Dedifferentiated amniotic fluid mesenchymal stem cell (primary cell): Measurements from ENCODE around the gene INTS3.
A peak's percentile ranks its signal among the peaks of the same experiment; 100 is the strongest.

Experiments used
- DNase-seq: peaks from one replicate; pipeline ENCODE4 v3.0.0-alpha.2; 2016; ENCODE audit errors: extremely low spot score

Gene INTS3

DNA sequence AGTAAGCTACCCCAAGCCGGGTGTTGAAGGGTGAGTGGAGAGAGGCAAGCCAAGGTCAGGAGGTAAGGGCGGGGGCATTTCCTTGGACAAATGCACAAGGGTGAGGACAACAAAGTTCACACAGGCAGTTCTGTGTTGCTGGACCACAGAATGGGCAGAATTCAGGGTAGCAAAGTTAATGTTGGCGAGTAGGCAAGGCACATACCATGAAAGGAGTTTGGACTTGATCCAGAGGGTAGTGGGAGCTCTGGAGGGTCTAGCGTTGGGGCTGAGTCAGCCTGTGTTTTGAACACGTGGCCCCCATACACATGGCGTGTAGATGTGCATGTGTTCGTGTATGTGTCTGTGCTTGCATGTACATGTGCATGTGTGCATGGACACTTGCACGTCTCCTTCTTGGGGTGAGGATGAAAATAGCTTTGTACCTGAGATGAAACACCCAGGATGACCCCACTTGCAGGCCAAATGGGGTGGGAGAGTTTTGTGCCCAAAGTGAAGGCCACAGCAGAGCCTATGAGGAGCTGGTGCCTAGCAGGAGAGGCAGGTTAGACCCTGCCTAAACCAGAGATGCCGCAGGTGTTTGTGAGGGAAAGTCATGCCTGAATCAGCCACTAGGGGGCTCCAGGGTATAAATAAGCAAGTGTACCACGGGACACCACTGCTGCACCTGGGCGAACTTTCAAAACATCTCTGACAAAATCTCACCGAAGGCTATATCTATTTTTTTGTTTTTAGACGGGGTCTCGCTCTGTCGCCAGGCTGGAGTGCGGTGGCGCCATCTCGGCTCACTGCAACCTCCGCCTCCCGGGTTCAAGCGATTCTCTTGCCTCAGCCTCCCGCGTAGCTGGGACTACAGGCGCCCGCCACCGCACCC lies 69.2 kb downstream of the INTS3 start:
- DNase-seq, result peak; percentile 33

DNA sequence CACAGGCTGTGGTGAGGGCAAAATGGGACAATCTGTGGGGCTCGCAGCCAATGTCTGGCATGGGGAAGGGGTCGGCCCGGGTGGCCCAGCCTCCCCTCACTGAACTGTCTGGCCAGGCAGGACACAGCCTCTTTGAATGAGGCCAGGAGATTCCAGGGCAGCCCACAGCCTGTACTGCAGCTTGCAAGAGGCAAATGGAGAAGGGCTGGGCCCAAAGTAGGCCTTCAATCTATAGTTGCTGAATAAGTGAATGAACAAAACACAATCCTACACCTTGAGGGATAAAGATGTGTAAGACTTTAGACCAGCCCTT lies 70.6 kb downstream of the INTS3 start:
- DNase-seq, result no peak

DNA sequence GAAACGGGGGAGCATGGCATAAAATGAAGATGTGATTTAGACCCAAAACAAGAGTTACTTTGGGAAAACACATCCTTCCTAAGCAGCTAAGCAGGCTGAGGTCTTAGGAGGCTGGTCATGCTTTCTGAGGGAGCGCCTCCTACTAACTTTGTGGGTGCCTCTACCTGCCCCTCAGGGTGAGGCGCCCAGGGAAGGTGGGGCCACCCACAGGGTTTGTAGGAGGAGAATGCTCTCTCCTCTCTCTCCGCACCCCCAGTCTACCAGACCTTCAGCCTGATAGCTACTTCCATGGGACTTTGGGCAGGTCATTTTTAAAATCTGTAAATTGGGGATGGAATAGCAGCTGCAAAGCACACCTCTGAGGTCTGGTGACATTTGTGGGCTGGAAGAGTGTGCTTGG lies 71.2 kb downstream of the INTS3 start:
- DNase-seq, result no peak

DNA sequence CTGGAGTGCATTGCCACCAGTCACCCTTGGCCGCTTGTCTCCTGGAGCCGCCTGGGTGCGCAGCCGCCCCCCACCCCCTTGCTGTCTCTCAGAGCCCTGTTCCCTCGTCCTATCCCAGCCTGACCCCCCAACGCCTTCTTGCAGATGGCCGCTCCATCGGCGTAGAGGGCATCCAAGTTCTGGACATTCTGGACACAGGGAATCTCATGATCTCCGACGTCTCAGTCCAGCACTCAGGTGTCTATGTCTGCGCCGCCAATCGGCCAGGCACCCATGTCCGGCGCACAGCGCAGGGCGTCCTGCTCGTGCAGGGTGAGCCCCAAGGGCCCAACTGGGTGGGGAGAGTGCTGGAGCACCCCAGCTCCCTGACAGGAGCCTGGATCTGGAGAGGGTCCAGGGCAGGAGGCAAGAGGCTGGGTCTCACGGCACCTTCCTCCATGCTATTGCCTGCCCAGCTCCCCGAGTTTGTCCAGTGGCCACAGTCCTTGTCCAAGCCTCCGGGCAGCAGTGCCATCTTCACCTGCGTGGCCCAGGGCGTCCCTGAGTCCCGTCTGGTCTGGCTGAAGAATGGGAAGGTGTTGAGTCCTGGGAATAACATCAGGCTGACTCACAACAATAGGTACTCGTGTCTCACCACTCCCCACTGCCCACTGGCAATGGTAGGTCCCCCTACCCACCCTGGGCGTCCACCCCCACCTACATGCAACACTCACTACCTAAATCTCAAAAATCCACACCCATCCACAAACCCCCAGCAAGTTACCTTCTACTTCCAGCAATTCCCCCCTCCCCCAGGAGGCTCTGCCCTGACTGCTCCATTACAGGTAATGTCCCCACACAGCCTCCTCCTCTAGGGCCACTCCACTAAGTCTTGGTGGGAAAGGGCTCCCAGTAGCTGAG lies 72.0 kb downstream of the INTS3 start:
- no peak for DNase-seq

DNA sequence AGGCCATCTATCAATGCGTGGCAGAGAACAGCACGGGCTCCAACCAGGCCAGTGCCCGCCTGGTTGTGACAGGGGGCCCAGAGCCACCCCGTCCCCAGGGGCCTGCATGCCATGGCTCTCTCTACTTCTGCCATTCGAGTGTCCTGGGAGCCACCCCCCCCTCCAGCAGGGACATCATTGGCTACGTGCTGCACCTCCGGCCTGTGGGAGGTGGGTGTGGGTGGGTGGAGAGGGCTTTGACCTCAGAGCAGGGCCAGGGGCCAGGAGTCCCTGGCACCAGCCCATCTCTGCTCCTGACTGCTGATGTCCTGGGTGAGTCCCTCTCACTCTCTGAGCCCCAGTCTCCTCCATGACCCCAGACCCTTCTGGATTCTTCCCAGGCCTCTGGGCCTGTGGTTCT lies 72.7 kb downstream of the INTS3 start:
- DNase-seq, result no peak

DNA sequence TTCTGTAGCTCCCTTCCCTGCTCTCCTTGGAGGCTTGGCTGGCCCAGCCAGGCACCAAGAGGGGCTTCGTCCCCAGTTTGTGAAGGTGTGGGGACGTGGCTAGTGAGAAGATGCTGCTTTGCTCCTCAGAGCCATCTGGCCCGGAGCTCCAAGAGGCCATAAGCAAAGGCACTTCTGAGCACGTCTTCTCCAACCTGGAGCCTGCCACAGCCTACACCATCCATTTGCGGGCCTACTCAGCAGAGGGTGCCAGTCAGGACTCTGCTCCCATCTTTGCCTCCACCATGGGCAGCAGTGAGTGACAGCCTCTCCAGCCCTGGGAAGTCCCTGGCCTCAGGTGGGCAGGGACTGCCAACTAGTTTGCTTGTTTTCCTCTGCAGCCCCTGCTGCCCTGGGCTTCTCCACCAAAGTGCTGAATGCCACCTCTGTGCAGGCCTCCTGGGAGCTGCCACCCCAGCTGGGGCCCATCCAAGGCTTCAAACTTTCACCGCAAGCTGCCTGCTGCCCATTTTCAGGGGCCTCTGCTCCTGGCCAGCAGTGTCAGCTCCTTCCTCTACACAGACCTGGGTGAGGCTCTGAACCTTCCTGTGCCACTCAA lies 73.3 kb downstream of the INTS3 start:
- DNase-seq, result no peak

DNA sequence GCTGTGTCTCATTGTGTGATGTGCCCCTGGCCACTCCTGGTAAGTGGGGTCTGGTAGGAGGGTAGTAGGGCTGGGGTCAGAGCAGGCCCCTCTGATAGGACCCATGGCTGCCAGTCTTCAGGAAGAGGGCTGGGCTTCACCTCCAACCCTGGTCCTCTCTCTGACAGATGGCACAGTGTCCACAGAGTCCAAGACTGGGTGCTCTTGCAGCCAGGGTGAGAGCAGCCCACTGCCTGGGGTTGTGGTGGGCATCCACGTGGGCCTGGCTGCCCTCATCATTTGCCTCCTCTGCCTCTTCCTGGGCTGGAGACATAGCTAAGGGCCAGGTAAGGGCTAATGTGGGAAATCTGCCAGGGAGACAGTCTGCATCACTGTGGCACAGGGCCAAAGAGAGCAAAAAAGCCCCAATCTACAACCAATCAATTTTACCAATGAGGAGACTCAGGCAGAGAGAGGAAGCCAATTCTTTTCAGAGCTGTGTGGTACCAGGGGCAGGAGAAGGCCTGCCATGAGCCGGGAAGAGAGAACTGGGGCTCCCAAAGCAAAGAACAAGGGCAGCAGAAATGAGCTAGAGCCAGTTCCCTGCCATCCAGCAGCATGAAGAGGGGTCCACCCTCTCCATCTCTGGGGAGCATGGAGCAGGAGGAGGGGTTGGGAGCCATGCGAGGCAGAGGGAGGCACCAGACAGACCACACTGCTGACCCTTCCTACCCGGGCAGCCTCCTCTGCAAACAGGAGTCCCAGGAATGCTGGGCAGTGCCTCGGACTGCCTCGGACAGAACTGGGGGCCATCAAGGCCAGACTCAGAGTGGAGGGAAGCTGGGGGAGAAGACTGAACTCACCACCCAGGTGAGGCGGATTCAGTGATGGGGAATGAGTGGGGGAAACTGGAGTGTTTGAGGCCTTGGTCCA lies 74.2 kb downstream of the INTS3 start:
- DNase-seq, result no peak

DNA sequence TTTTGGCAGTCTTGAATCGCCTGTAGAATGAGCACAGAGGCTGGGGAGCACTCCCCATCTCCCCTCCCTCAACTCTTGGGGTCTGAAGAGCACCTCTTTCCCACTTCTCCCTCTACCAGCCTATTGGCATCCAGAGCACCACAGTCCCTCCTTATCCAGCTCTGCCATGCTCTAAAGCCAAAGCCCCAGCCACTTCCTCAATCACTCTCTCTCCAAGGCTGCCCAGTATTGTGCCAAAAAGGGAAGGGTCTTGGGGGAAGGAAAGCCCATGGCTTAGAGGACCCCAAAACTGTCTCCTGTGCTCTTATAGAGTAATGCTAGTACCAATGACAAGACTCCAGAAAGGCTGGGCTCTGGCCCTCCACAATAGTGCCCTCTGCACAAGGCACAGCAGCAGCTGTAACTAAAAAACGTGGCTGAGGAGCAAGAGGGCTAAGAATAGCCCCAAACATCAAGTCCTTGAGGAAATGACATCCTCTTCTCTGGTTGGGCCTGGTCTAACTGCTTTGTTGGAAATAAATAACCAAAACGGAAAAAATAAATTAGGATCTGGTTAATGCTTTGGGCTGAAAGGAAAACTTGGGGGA lies 75.7 kb downstream of the INTS3 start:
- DNase-seq, result no peak

DNA sequence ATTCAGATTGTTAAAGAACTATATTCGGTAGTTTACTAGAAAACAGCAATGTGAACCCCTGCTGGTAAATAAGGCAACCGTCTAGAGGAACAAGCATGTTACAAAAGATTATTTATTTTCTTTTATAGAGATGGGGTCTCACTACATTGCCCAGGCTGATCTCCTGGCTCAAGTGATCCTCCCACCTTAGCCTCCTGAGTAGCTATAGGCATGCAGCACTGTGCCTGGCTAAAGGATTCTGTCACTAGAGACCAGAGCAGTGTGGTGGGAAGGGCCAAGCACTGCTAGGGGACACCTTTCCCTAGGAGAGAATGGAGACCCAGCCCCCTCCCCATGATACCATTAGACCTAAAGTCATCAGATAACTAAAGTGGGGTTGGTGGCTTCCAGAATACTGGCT lies 76.3 kb downstream of the INTS3 start:
- DNase-seq, result no peak

DNA sequence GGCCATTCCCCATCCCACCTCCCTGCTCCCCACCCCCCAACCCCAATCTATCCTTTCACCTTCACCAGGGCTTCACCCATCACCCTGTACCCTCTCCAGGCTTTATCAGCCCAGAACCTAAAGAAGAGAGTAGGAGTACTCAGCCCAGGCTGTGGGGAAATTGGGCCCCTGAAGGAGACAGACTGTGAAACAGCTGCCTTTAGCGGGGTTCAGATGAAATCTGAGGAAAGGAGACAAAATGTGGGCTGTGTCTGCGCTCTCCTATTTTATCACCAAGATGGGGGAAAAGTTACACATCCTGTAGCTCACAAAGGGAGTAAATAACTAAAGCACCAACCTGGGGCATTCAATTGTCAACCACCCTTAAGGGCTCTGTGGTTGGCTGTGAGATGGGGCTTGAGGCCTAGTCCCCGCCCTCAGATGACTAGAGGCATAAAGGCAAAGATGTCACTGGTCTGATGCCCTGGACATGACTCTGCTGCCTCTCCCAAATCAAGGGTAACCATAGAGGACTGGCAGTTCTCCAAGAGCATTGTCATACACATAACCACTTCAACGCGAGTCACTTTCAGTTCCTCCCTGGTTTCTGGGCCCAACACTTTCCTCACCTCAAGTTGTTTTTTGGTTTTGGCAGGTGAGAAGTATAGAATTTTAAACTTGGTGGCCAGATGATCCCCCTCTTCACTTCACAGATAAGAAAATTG lies 77.3 kb downstream of the INTS3 start:
- peak; percentile 61 for DNase-seq

DNA sequence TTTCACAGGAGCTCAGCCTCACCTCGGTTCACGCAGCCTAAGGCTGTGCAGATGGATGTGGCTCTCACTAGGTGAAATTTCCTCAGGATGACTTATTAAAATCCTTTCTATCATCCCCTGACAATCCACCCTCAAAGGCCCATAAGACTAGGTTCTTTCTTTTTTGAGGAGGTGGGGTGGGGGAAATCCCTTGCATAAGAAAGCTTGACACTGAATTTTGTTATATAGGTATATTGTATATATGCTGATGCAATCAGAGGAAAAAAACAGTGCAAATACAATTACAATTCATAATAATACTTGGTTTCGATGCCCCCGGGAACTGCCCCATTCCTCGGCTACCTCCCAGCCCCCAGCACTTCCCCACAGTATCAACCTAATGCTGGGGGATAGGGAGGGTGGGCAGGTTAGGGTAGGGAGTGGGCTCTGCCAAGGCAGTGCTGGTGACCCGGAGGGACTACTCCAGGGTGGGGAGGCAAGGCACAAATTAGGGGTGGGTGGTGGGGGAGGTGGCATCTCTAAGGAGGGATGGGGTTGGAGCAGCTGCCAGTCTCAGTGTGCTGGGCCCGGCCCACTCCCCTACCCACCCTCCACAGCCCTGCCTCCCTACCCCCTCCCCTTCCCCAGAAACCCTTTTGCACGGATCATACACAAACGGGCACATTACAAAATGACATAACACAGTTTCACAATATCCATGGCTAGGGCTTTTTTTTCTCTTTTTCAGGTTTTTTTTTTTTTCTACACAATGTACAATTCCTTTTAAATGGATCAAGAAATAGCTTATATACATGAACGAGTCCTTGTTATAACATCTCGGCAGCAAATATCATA lies 78.3 kb downstream of the INTS3 start:
- no peak for DNase-seq

DNA sequence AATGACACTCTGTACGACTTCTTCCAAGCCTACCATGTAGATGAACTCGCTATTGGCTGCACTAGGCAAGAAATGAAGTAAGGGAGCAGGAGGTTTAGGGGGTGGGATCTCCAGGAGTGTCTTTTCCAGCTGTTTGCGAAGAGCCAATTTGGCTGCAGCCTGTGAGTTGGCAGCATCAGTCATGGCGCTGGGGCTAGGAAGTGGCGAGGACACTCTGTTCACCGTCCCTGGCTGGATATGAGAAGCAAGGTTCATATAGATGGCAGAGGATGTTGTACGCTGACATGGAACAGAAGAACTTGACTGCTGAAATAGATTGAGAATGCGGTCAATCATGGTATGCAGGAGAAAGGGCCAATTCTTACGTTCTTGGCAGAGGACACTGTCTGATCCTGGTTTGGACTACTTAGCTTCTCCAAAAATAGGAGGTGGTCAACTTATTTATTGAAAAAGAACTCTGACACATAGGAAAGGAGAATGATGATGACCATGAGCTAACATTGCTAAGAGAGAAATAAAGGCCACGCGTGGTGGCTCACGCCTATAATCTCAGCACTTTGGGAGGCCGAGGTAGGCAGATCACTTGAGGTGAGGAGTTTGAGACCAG lies 88.5 kb downstream of the INTS3 start:
- DNase-seq, result no peak

DNA sequence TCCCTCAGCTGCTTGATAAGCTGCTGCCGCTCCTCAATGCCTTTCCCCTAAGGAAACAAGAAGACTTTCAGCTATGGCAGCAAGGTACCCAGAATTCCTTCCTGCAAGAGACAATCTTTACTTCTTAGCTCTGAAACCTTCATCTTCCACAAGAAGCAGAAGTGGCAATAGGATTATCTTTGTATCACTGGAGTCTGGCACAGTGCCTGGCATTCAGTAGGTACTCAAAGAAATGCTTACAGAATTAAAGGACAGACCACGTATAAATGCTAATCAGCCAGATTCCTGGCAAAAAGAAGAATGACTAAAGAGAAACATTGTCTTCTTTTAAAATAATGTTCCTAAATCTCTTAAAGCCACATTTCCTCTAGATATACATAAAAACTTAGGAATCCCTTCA lies 91.0 kb downstream of the INTS3 start:
- no peak for DNase-seq
